Nephron progenitor cell (in vitro differentiated cells): ENCODE data around the gene BRINP3.

Experiments
- DNase-seq: peaks from one replicate; pipeline ENCODE4 v3.0.0; 2021
- H3K27ac Mint-ChIP-seq: 2 replicates; pipeline ENCODE4 v1.8.0; 2021; ENCODE audit warnings: mild to moderate bottlenecking, moderate library complexity, mixed read lengths
- H3K27me3 Mint-ChIP-seq: 2 replicates; pipeline ENCODE4 v1.8.0; 2021; ENCODE audit warnings: mild to moderate bottlenecking, low read depth, mixed read lengths; ENCODE audit not compliant: poor library complexity
- H3K36me3 Mint-ChIP-seq: 2 replicates; pipeline ENCODE4 v1.8.0; 2021; ENCODE audit warnings: low read depth, mixed read lengths
- H3K4me1 Mint-ChIP-seq: 2 replicates; pipeline ENCODE4 v1.8.0; 2021; ENCODE audit warnings: mixed read lengths
- H3K4me3 Mint-ChIP-seq: 2 replicates; pipeline ENCODE4 v1.8.0; 2021; ENCODE audit warnings: mild to moderate bottlenecking, moderate library complexity, mixed read lengths
- H3K9me3 Mint-ChIP-seq: 2 replicates; pipeline ENCODE4 v1.8.0; 2021; ENCODE audit warnings: mild to moderate bottlenecking, moderate library complexity, mixed read lengths
- CTCF ChIP-seq: fragments of 200-600 bp; sonication (generic); IDR thresholded peaks from 2 replicates; pipeline ENCODE4 v1.5.0; 2021; ENCODE audit warnings: antibody characterized with exemption

Gene BRINP3

GRCh38 chr1:190154744-190155143 lies 322.9 kb downstream of the BRINP3 start:
- TF ChIP-seq CTCF, result no peak
- Mint-ChIP-seq H3K4me1 (no peaks in the 10 kb centered on the region), H3K27me3 (no peaks in the 10 kb centered on the region), H3K4me3 (no peak overlapping the region), H3K27ac (no peak overlapping the region), H3K9me3 (peaks cover 5% of the 10 kb centered on the region), H3K36me3 (no peaks in the 10 kb centered on the region)
- no peak for DNase-seq

- no peaks in the 10 kb centered on the region for H3K36me3 Mint-ChIP-seq
These were observed 330.0 kb downstream of the BRINP3 start for GRCh38 chr1:190147616-190148015.

GRCh38 chr1:190144650-190145049 lies 333.0 kb downstream of the BRINP3 start:
- no peak overlapping the region for H3K4me3 Mint-ChIP-seq
- no peak for TF ChIP-seq CTCF
- H3K4me1 Mint-ChIP-seq, result no peaks in the 10 kb centered on the region
- no peaks in the 10 kb centered on the region for H3K9me3 Mint-ChIP-seq
- no peak overlapping the region for H3K27ac Mint-ChIP-seq
- peaks cover 3% of the 10 kb centered on the region for H3K27me3 Mint-ChIP-seq
- peak; percentile 14 for DNase-seq
- no peaks in the 10 kb centered on the region for H3K36me3 Mint-ChIP-seq

More at GRCh38 chr1:190147616-190148015, 330.0 kb downstream of the BRINP3 start:
- H3K9me3 Mint-ChIP-seq, result no peaks in the 10 kb centered on the region
- H3K27ac Mint-ChIP-seq, result no peak overlapping the region
- no peaks in the 10 kb centered on the region for H3K4me1 Mint-ChIP-seq
- H3K4me3 Mint-ChIP-seq, result no peak overlapping the region
- DNase-seq, result no peak
- no peak for TF ChIP-seq CTCF
- H3K27me3 Mint-ChIP-seq, result peaks cover 3% of the 10 kb centered on the region

GRCh38 chr1:190140644-190141043 lies 337.0 kb downstream of the BRINP3 start:
- H3K4me1 Mint-ChIP-seq, result no peaks in the 10 kb centered on the region
- no peak for TF ChIP-seq CTCF
- no peak for DNase-seq
- H3K27ac Mint-ChIP-seq, result no peak overlapping the region
- H3K27me3 Mint-ChIP-seq, result peaks cover 3% of the 10 kb centered on the region
- H3K4me3 Mint-ChIP-seq, result no peak overlapping the region
- no peaks in the 10 kb centered on the region for H3K36me3 Mint-ChIP-seq
- no peaks in the 10 kb centered on the region for H3K9me3 Mint-ChIP-seq

GRCh38 chr1:190138702-190139101 lies 339.0 kb downstream of the BRINP3 start:
- Mint-ChIP-seq H3K27me3 (no peaks in the 10 kb centered on the region), H3K36me3 (no peaks in the 10 kb centered on the region), H3K9me3 (no peaks in the 10 kb centered on the region), H3K4me3 (no peak overlapping the region), H3K4me1 (no peaks in the 10 kb centered on the region), H3K27ac (no peak overlapping the region)
- no peak for DNase-seq
- no peak for TF ChIP-seq CTCF

- DNase-seq, result no peak
- TF ChIP-seq CTCF, result no peak
- H3K27me3 Mint-ChIP-seq, result no peaks in the 10 kb centered on the region
- no peak overlapping the region for H3K4me3 Mint-ChIP-seq
- no peaks in the 10 kb centered on the region for H3K36me3 Mint-ChIP-seq
- no peaks in the 10 kb centered on the region for H3K4me1 Mint-ChIP-seq
- no peaks in the 10 kb centered on the region for H3K9me3 Mint-ChIP-seq
- H3K27ac Mint-ChIP-seq, result no peak overlapping the region
These were observed 339.4 kb downstream of the BRINP3 start for GRCh38 chr1:190138266-190138665.
